ENCODE measurements around the gene PIEZO1. TPM values are rescaled to one million over a fixed set of nuclear protein-coding genes. Genes with fewer than 3 reads are reported as not detected.

Gene PIEZO1
- total RNA-seq, 6 experiments from 2014 or later: 48.9 to 91.9 (median 64.4) TPM

DNA sequence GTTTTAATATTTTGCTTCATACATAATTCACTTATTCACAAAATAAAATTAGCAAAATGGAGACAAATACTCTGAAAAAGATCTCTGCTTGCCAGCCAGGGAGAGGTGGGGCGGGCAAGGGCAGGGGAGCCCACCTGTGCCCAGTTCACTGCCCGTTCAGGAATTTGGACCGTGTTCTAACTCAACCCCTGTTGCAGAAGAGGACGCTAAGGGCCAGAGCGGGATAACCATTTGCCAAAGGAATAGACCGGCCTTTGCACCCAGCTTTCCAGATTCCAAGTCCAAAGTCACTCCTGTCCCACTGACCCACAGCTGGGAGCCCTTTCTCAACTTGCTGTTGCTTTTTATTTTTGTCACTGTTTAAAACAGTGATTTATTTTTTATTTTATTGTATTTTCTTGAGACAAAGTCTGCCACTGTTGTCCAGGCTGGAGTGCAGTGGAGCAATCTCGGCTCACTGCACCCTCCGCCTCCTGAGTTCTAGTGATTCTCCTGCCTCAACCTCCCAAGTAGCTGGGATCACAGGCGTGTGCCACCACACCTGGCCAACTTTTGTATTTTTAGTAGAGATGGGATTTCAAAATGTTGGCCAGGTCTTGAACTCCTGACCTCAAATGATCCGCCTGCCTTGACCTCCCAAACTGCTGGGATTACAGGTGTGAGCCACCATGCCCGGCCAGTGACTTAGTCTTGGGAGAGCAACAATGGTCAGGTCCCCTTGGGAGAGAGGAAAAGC lies 2.7 kb upstream of the PIEZO1 start:
- DNase-seq: peak in 2 of 3 donors; percentile 80 to 90
- peak; percentile 53 to 76 (median 62) for ATAC-seq
- intact Hi-C loops (cut with DNase I): loop anchor here in 1 of 2 donors (5.0 kb wide), 1 partner anchor 45 kb away; no protein-coding TSS in a partner anchor

DNA sequence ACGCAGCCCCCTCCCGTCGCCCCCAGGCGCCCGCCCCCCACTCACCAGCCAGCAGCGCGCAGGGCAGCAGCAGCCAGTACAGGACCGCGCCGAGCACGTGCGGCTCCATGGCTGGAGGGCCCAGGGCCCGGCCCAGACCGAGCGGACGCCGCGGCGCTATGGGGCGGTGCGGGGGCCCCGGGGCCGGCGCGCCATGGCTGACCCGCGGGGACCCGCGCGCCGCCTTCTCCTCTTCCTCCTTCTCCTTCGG lies 239 bp downstream of the PIEZO1 start:
- Histone ChIP-seq H3K9me3 (no peaks in the 10 kb centered on the region), H3K4me1 (peaks cover 0 to 53% (median 27%) of the 10 kb centered on the region in 4 donors), H3K27ac (peak overlapping the region; percentile 84 to 89 (median 87)), H3K36me3 (no peaks in the 10 kb centered on the region), H3K27me3 (no peaks in the 10 kb centered on the region), H3K4me3 (peak overlapping the region; percentile 74 to 82 (median 78))
- DNase-seq (no peak), ATAC-seq (peak; percentile 5 to 34 (median 17))
- TF ChIP-seq, protein P1, sequence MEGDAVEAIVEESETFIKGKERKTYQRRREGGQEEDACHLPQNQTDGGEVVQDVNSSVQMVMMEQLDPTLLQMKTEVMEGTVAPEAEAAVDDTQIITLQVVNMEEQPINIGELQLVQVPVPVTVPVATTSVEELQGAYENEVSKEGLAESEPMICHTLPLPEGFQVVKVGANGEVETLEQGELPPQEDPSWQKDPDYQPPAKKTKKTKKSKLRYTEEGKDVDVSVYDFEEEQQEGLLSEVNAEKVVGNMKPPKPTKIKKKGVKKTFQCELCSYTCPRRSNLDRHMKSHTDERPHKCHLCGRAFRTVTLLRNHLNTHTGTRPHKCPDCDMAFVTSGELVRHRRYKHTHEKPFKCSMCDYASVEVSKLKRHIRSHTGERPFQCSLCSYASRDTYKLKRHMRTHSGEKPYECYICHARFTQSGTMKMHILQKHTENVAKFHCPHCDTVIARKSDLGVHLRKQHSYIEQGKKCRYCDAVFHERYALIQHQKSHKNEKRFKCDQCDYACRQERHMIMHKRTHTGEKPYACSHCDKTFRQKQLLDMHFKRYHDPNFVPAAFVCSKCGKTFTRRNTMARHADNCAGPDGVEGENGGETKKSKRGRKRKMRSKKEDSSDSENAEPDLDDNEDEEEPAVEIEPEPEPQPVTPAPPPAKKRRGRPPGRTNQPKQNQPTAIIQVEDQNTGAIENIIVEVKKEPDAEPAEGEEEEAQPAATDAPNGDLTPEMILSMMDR (IDR thresholded peaks at IDR 0.05): no peak
- TF ChIP-seq POLR2A (IDR thresholded peaks at IDR 0.05): no peak
- intact Hi-C loops (cut with DNase I): loop anchor here in 1 of 2 donors (5.0 kb wide), 1 partner anchor 42 kb away; no protein-coding TSS in a partner anchor
- no CpG with 5 or more reads among the region's 32 CpGs for WGBS (ENCODE audit: insufficient coverage, low coverage, low lambda C conversion rate, missing lambda C conversion rate)

More for the DNA sequence above, 2.7 kb upstream of the PIEZO1 start:
- 28% methylated on average over 11 of the region's 11 CpGs for WGBS (ENCODE audit: insufficient coverage, low coverage, low lambda C conversion rate, missing lambda C conversion rate)
- Histone ChIP-seq H3K4me3 (no peak overlapping the region), H3K27me3 (no peaks in the 10 kb centered on the region), H3K9me3 (no peaks in the 10 kb centered on the region), H3K4me1 (peaks cover 0 to 30% (median 13%) of the 10 kb centered on the region in 4 donors), H3K27ac (peak overlapping the region in 2 of 3 donors; percentile 9 to 67), H3K36me3 (no peaks in the 10 kb centered on the region)
- TF ChIP-seq, protein P1 (IDR thresholded peaks at IDR 0.05): no peak
- TF ChIP-seq POLR2A (IDR thresholded peaks at IDR 0.05): no peak

DNA sequence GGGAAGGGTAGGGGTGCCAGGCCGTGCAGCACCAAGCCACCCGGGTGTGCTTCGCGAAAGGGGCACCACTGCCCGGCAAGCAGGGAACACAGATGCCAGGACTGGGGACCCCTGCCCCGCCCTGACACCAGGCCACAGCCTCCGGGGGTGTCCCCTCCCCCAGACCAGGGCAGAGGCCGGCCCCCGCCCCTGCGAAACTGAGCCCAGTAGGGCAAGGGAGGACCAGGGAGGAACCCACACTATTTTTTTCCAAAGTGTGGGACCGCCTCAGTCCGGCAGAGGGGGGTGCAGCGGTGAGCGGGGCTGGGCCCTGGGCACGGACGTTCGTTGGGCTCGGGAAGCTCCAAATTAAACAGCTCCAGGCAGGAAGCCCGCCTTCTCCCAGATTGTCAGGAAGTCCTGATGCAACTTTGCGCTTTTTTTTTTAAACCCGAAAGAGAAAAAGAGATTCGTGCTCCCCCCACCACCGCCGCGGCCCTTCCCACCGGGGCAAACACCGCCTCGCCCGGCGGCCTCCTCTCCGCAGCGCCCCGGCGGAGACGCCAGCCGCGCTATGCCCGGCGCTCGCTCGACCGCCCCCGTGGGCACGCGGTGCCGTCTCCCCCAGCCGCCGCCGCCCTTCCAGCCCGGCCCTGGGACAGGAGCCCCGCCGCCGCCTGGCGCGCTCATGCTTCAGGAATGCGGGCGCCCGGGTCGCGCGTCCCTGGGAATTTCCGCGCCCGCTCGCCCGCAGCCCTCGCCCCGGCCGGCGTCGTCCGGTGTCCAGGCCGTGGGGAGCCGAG lies 755 bp downstream of the PIEZO1 start:
- ATAC-seq: peak; percentile 38 to 48 (median 42)

DNA sequence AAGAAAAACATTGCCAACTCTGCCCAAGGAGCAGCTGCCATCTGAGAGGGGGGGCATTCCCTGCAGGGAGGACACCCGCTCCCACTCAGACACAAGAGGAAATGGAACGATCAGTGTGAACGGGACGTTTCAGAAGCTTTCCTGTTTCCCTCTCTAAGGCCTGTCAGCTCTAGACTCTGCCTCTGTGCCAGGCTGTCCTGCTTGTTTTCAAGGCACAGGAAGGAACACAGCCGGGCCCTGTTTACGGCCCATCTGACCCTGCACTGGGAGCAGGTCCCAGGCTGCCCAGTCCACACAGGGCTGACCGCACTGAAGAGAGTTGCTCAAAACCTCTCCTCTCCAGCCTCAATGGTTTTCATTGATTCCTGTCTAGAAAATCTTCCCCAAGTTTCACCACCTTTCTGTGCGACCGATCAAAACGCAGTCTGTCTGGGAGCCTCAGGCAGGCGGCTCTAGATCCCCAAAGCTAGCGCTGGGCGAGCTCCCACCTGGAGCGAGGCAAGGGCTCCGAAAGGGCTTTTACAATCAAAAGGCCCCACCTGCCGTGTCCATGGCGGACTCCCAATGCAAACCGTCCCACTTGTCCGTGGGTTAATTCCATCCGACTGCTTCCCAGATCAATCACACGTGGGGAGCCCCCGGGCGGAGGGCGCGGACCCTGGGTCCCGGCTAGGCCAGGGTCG lies 1.5 kb downstream of the PIEZO1 start:
- no peaks in the 10 kb centered on the region for H3K36me3 ChIP-seq
- H3K4me3 ChIP-seq: peak overlapping the region; percentile 74 to 82 (median 78)
- DNase-seq: peak in 2 of 3 donors; percentile 80 to 81
- intact Hi-C loops (cut with DNase I): no loop called here
- 0% methylated on average over 7 of the region's 27 CpGs for WGBS (ENCODE audit: insufficient coverage, low coverage, low lambda C conversion rate, missing lambda C conversion rate)
- H3K4me1 ChIP-seq: peaks cover 0 to 56% (median 27%) of the 10 kb centered on the region in 4 donors
- TF ChIP-seq POLR2A (IDR thresholded peaks at IDR 0.05): peak; percentile 41
- TF ChIP-seq, protein P1 (IDR thresholded peaks at IDR 0.05): no peak
- H3K9me3 ChIP-seq: no peaks in the 10 kb centered on the region
- no peaks in the 10 kb centered on the region for H3K27me3 ChIP-seq
- ATAC-seq: peak; percentile 49 to 66 (median 52)
- peak overlapping the region; percentile 84 to 89 (median 87) for H3K27ac ChIP-seq

More for the DNA sequence above, 755 bp downstream of the PIEZO1 start:
- H3K9me3 ChIP-seq: no peaks in the 10 kb centered on the region
- peak overlapping the region; percentile 74 to 82 (median 78) for H3K4me3 ChIP-seq
- 0% methylated on average over 12 of the region's 74 CpGs for WGBS (ENCODE audit: insufficient coverage, low coverage, low lambda C conversion rate, missing lambda C conversion rate)
- H3K36me3 ChIP-seq: no peaks in the 10 kb centered on the region
- DNase-seq: peak in 1 of 3 donors; percentile 67
- peaks cover 0 to 56% (median 27%) of the 10 kb centered on the region in 4 donors for H3K4me1 ChIP-seq
- no peak for TF ChIP-seq POLR2A (IDR thresholded peaks at IDR 0.05)
- TF ChIP-seq, protein P1 (IDR thresholded peaks at IDR 0.05): peak; percentile 35 to 45 (median 38)
- intact Hi-C loops (cut with DNase I): no loop called here
- H3K27ac ChIP-seq: peak overlapping the region; percentile 84 to 89 (median 87)
- no peaks in the 10 kb centered on the region for H3K27me3 ChIP-seq

Data from right lobe of liver (tissue), 6 donors.